NCI-H524 treated with DMSO at 0.1 percent for 48 hours (cell line): ENCODE measurements around the gene NBPF4.
"Not testable (repeated sequence)": the region's sequence is repeated elsewhere in the genome, so short reads cannot be mapped to it uniquely, and the experiment has no call there.

ENCODE experiments used
- DNase-seq: peaks from one replicate; lab custom pipeline; 2025; lab: John Stamatoyannopoulos, UW

Gene NBPF4, protein sequence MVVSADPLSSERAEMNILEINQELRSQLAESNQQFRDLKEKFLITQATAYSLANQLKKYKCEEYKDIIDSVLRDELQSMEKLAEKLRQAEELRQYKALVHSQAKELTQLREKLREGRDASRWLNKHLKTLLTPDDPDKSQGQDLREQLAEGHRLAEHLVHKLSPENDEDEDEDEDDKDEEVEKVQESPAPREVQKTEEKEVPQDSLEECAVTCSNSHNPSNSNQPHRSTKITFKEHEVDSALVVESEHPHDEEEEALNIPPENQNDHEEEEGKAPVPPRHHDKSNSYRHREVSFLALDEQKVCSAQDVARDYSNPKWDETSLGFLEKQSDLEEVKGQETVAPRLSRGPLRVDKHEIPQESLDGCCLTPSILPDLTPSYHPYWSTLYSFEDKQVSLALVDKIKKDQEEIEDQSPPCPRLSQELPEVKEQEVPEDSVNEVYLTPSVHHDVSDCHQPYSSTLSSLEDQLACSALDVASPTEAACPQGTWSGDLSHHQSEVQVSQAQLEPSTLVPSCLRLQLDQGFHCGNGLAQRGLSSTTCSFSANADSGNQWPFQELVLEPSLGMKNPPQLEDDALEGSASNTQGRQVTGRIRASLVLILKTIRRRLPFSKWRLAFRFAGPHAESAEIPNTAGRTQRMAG

DNA sequence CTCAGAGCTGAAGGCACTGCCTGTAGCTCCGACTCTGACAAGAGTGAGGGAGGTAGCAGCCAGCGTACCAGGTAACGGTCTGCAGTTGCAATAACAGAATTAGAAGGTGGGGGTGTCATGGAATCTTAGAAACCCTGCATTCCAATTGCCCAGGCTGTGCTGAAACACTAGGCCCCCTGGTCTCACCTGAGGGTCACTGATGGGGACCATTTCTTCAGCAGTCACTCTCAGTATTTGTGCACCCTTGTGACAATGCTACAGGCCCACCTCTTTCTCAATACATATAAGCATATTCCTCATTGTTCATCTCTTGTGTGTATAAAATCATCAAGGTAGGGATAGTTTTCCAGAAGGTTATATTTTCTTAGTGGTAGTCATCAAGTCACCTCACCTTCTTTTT lies at the start of gene NBPF4:
Gene NBPF4 (minus strand): TSS at position 101 of the 400 bp plus-strand sequence. CDS start 315 bp downstream, outside the sequence.
- DNase-seq: not testable (repeated sequence)

DNA sequence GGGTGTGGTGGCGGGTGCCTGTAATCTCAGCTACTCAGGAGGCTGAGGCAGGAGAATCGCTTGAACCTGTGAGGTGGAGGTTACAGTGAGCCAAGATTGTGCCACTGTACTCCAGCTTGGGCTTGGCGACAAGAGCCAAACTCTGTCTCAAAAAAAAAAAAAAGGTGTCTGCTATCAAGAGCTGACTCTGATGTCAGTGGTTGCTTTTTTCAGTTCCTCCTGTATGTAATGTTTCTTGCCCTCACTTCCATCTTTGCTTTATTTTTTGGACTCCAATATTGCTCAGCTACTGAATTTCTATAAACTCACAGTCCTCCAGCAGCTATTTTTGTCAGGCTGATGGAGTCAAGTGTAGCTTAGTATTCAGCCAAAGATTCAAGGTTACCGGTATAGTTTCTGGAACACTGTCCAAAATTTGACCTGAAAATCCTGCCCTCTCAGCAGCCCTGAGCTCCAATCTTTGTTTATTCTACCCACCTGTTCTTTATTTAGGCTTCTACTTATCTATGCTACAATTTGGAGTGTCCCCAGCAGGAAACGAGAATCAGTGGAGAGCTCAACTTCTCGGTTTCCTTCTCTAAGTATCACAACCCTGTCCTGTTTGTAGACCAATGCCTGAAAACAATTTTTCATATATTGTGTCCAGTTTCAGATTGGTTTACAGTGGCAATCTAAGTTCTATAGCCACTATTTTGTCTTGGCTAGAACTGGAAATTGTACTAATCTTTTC lies 38.8 kb upstream of the NBPF4 start:
- DNase-seq: not testable (repeated sequence)

DNA sequence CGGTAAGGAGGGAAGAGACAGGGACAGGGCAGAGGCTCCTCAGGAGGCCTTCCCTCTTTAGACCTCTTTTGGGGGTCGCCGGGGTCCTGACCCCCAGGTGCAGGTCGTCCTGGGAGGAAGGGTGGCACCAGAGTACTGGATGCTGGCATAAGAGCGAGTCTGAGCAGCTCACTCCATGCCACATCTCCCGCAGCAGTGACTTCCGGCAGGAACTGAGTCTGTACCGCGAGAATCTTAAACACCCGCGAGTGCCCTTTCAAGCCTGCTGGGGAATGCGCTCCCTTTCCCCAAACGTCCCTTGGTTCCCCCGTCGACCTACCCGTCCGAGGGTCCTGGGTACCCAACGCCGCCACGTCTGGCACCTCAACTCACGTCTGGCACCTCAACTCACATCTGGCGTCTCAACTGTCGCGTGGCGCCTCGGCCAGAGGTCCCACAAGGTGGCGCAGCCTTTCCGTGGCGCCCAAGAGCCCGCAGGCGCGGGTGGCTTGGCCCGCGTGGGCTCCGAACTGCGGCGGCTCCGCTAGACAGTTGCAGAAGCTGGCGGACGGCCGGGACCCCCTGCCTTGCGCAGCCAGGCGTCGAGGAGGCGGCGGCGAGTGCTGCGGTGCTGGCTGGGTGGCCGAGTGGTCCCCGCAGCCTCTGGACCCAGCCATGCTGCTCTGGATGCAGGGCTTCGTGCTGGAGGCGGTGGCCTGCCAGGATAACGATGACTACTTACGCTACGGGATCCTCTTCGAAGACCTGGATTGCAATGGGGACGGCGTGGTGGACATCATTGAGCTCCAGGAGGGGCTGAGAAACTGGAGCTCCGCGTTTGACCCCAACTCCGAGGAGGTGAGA lies 28.8 kb upstream of the NBPF4 start:
- DNase-seq: not testable (repeated sequence)

DNA sequence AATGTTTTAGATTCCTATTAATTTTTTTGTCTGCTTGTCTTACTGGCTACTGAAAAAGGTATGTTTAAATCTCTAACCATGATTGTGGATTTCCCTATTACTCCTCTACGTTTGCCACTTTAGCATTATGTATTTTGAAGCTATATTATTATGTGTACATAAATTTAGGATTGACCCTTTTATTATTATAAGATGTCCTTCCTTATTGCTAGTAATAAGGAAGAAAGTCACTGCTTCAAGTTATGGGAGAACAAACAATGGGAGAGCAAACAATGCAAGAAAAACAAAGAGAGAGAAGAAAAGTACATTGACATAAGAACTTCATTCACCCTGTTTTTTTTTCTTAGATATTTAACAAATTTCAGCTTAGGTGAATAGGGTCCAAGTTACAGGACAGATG lies 23.2 kb upstream of the NBPF4 start:
- DNase-seq: not testable (repeated sequence)

DNA sequence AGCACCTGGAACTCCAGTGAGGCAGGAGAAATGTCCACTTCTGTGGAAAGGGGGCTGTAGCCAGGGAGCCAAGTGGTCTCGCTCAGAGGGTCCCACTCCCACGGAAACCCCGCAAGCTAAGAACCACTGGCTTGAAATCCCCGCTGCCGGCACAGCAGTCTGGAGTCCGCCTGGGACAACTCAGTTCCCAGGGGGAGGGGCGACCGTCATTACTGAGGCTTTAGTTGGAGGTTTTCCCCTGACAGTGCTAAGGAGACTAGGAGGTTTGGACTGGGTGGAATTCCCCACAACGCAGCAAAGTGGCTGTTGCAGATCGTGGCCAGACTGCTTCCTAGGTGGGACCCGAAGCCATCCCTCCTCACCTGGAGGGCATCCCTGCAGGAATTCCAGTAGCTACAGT lies 18.1 kb upstream of the NBPF4 start:
- not testable (repeated sequence) for DNase-seq

DNA sequence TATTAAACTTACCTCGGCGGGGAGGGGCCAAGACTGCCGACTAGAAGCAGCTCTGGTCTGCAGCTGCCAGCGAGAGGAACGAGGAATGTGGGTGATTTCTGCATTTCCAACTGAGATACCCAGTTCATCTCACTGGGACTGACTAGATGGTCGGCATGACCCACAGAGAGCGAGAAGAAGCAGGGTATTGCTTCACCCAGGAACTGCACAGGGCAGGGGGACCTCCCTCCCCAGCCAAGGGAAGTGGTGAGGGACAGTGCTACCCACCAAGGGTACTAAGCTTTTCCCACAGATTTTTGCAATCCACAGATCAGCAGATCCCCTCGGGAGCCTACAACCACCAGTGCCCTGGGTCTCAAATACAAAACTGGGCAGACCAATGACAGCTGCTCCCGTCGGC lies 17.6 kb upstream of the NBPF4 start:
- DNase-seq: not testable (repeated sequence)

DNA sequence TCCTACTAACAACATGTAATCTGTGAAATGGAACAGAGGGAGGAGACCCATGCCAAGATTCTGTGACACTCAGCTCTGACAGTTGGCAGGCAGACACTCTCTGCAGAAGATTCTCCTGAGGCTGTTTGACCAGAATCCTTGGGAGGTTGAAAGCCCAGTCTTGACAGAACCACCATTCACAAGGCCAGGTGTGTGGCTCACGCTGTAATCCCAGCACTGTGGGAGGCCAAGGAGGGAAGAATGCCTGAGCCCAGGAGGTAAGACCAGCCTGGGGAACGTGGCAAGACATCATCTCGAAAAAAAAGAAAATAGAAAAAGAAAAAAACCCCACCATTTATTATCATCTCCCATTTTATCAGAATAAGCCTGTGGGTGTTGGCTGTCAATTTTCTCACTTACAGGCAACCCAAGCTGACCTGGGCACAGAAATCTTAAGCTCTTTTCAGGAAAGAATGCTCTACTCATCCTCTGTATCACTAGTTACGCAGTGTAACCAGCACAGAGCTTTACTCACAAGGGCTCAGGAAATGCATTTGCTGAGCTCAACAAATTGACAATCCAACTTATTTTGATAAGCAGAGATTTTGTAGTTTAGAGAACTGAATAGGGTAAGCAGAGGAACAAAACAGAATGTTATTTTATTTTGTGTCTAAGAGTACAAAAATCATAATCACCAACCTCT lies 16.8 kb upstream of the NBPF4 start:
- not testable (repeated sequence) for DNase-seq

DNA sequence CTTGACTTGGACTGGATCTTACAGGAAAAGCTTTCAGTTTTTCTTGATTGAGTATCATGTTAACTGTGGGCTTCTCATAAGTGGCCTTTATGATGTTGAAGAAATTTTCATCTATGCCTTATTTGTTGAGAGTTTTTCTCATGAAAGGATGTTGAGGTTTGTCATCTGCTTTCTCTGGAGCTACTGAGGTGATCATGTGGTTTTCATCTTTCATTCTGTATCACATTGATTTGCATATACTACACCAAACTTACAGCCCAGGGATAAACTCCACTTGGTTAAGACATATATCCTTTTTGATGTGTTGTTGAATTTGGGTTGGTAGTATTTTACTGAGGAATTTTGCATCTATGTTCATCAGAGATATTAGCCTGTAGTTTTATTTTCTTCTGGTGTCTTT lies 11.6 kb upstream of the NBPF4 start:
- not testable (repeated sequence) for DNase-seq

DNA sequence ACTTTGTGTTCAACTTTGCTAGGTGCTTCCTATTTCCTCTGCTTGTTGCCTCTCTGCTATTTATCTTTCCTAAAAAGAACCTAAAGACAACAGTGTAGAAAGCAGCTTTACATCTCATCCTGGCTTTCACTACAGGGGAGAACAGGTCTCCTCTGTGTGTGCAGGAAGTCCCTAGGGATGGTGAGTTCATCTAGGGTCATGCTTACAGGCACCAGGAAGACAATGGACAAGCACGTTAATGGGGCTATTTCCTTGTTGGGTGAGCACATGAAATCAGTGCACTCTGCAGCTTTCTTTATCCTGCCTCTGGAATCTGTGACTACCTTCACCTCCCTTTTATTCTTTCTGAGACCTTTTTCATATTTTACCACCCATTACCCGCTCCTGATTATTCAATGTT lies 4.5 kb downstream of the NBPF4 start:
- not testable (repeated sequence) for DNase-seq

DNA sequence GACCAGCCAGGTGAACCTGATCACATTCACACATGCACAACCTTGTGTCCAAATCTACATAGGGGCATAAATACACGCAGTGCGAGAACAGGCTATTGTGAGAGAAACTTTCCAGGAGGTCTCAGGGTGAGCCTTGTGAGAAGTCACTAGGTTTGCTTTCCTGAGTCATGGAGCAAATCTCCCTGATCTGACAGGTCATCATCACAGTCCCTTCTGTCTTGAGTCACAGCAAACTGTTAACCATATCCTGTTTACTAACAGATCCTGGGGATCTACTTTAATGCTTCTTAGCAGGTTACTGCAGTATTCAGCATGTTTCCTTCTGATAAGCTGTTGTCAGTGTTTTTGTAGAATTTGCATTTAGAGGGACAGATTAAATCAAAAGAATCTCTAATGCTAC lies 8.6 kb downstream of the NBPF4 start:
- DNase-seq: not testable (repeated sequence)

DNA sequence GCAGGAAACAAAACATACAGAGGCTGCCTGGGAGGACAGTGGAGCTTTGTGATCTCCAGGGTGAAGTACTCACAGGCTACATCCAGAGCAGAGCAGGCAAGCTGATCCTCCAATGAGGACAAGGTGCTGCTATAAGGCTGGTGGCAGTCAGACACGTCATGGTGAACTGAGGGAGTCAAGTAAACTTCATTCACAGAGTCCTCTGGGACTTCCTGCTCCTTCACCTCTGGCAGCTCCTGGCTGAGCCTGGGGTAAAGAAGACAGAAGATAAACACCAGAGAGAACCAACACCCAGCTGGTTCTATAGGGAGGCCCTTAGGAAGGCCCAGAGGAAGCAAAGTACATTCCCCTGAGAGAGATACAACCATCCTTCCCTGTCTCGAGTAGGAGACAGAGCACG lies 11.7 kb downstream of the NBPF4 start:
- DNase-seq: not testable (repeated sequence)

DNA sequence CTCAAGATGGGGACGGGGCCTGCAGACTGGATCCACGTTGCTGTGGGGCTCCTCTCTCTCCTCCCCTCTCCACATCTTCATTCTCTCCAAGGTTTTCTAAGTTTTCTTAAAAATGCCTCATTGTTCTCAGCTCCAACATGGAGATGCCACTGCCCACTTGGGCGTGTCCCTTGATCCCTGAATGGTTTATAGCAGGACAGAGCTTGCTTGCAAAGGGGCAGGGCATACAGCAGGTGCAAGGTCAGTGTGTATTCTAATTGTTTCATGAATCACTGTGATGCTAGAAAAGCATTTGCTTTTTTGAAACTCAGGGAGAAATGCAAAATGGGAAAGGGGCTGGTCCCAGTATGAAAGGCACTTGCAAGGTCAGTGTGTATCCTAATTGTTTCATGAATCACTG lies 13.9 kb downstream of the NBPF4 start:
- not testable (repeated sequence) for DNase-seq

DNA sequence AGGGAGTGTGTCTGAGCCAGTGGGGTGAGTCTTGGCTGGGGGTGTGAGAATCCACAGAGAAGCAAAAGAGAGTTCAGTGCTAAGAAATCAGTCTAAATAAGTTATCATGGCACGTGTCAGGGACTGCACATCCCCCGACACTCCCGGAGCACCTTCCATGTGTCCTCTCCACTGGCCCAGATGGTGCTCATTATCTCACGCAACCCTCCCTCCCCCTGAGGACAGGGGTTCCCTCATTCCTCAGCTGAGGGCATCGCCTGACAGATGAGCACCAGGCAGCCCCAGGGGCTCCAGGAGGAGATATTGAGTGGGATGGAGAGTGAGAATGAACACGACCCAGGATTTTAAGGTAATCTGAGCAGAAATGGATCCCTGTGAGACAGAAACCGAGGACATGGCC lies 16.1 kb downstream of the NBPF4 start:
- not testable (repeated sequence) for DNase-seq

DNA sequence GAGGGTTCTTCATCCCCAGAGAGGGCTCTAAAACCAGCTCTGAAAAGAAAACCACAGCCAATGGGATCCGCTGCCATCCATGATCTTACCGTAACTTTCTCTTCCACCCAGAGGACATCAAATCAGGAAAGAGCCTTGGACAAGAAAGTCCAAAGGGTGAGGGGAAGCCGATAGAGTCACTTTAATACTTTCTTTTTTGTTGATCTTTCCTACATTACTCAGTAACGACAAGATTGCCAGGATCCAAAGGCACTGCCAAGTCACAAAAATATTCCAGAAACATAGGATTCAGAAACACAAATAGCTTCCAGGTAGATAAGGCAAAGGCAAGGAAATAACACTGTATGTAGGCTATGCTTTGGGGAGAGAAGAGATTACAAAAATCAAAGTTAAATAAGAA lies 17.0 kb downstream of the NBPF4 start:
- not testable (repeated sequence) for DNase-seq

DNA sequence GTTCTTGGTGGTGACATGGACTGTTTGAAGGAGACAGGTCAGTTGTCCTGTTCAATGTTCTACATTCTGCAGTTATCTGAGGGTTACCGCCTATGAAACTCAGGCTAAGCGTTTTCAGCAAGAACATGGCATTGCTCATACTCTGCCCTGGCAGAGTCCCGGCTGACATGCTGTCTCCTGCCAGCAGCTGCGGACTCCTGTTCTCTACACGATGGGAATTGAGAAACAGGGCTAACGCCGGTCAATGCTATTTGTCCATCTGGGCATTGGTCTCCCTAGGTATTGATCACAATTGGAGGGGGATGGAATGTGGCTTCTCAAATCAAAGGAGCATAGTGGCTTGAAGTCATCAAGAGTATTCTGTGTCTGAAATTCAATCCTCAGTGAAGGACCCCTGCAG lies 20.6 kb downstream of the NBPF4 start:
- DNase-seq: not testable (repeated sequence)

DNA sequence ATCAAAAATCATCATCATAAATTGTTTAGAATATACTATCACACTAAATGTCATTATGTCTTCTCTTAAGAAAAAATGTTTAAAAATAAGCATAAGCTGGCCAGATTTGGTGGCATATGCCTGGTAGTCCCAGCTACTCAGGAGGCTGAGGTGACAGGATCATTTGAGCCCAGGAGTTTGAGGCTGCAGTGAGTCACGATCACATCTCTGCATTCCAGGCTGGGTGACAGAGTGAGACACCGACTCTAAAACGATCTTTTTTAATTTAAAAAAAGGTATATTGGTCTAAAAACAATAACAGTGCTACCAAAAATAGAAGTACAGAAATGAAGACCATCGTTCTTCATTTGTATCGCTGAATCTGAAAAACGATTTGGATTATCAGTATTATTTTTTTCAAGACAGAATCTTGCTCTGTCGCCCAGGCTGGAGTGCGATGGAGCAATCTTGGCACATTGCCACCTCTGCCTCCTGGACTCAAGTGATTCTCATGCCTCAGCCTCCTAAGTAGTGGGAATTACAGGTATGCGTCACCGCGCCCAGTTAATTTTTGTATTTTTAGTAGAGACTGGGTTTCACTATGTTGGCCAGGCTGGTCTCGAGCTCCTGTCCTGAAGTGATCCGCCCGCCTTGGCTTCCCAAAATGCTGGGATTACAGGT lies 26.2 kb downstream of the NBPF4 start:
- not testable (repeated sequence) for DNase-seq

DNA sequence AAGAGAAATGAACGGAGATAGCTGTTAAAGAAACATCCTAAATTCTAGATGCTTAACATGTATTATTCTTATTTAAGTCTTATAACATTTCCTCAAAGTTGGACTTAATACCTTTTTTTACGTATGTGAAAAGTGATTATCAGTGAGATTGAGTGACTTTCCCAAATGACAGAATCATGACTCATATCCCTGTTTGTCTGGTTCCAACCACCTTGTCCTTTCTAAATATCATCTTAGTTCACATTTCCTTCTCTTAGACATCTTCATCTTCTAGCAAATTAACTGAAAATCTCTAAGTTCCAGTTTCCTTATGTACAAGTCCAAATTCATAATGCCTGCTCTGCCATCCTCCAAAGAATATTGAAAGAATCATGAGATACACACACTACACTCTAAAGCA lies 26.9 kb downstream of the NBPF4 start:
- DNase-seq: not testable (repeated sequence)

DNA sequence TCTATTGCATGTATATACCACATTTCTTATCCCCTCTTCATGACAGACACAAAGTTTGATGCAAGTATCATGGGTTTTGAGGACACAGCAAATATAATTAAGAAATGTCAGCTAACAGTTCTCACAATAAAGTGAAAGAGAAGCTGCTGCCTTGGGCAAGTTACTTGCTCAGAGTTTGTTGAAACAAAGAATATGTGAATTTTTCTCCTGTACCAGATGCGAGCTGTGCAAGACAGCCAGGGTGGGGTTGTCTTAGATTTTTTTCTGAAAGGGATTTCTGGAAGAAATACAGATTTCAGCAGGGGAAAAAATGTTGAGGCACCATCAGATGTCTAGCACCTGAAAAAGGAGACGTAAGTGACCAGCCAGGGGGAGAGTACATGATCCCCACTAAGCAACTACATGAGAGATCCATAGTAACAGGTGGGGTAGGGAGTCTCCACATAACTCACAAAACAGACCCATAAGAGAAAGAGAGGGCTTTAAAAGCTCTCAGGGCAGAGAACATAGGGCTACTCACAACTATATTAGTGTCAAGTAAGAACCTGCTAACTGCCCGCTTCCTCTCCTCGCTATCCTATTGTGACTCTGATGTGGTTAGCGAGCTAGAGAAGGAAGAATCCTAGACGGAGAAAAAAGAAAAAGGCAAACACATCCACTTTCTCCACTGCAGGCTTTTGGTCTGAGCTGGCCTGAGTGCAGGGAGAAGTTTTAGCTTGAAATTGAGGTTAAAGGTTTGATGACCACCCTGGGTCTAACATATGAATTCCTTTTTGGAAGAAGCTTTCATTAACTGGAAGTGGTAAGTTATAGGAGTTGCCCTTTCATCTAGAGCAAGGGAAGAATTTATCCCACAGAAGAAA lies 27.6 kb downstream of the NBPF4 start:
- not testable (repeated sequence) for DNase-seq

DNA sequence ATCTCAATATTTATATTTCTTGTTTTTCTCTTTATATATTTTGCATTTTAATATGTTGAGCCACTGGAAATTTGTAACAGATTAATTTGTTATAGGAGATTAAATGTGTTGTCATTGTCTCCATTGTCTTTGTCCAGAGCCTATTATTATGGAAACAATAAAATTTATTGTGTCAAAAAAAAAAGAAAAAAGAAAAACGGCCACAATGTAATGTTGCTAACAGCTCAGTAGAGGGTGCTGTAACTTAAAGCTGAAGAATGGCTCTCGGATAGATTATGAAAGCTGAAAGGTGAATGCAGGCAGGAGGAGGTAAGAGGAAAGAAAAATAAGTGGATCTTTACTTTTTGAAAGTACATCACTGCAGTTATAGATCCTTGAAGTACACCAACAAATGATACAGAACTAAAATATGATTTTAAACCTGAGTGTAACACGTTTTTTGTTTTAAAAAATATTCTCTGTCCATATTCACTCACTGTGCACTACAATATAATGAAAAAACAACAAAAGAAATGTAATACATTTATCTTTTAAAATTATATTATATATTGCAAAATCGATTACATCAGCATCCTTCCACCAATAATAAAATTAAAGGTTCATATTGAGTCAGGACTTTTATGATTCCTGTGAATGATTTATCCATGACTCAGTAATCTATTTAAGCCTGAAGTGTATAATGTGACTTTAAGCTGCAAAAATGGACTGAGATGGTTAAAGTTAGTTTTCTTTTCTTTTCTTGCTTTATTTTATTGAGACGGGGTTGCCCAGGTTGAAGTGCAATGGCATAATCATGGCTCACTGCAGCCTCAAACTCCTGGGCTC lies 29.0 kb downstream of the NBPF4 start:
- not testable (repeated sequence) for DNase-seq
